ENCODE measurements around the gene TMEM170B. TPM values are rescaled to one million over a fixed set of nuclear protein-coding genes. Genes with fewer than 3 reads are reported as not detected.

Gene TMEM170B
- total RNA-seq, 1 donor from 2014 or later, result 19.7 TPM

DNA sequence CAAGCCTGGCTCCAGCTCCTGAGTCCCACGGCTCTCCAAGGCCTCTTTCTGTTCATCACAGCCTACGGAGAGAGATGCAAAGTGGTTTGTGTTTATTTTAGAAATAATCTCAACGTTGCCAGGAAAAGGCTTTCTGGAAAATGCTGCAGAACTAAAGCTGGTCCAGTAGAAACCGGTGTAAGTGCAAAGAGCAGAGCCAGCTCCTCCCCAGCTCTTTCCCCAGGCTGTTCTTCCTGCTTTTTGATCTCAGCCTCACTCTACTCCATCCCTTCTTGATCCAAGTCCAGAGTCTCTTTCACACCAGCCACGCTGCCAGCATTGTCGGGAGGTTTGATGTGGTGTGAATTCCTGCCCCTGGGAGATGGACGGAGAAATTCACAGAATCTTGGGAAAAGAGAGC lies 69.8 kb downstream of the TMEM170B start:
- H3K9ac ChIP-seq, result no peak overlapping the region
- no peaks in the 10 kb centered on the region for H4K20me1 ChIP-seq (ENCODE audit: low read depth)
- H3K4me3 ChIP-seq, result no peak overlapping the region
- H3K9me3 Mint-ChIP-seq, result no peaks in the 10 kb centered on the region
- TF ChIP-seq EZH2phosphoT487 (IDR thresholded peaks at IDR 0.05) (no peak), EZH2 (IDR thresholded peaks at IDR 0.05) (no peak)
- TF ChIP-seq, protein P1, sequence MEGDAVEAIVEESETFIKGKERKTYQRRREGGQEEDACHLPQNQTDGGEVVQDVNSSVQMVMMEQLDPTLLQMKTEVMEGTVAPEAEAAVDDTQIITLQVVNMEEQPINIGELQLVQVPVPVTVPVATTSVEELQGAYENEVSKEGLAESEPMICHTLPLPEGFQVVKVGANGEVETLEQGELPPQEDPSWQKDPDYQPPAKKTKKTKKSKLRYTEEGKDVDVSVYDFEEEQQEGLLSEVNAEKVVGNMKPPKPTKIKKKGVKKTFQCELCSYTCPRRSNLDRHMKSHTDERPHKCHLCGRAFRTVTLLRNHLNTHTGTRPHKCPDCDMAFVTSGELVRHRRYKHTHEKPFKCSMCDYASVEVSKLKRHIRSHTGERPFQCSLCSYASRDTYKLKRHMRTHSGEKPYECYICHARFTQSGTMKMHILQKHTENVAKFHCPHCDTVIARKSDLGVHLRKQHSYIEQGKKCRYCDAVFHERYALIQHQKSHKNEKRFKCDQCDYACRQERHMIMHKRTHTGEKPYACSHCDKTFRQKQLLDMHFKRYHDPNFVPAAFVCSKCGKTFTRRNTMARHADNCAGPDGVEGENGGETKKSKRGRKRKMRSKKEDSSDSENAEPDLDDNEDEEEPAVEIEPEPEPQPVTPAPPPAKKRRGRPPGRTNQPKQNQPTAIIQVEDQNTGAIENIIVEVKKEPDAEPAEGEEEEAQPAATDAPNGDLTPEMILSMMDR (IDR thresholded peaks at IDR 0.05), result no peak
- H3K4me3 Mint-ChIP-seq, result no peak overlapping the region
- no peaks in the 10 kb centered on the region for H3K27me3 ChIP-seq
- H3K36me3 Mint-ChIP-seq, result no peaks in the 10 kb centered on the region
- H3K4me2 ChIP-seq, result no peak overlapping the region
- no peak for DNase-seq (ENCODE audit: low spot score)
- H3K9me3 ChIP-seq (ENCODE audit: low read depth), result no peaks in the 10 kb centered on the region
- peaks cover 2% of the 10 kb centered on the region for H3K27me3 Mint-ChIP-seq (ENCODE audit: insufficient read depth, low read depth)
- no peak overlapping the region for H3K27ac Mint-ChIP-seq
- peaks cover 50% of the 10 kb centered on the region for H3K4me1 Mint-ChIP-seq
- peaks cover 13% of the 10 kb centered on the region for H3F3A ChIP-seq (ENCODE audit: low read depth)
- no peak overlapping the region for H3K27ac ChIP-seq
- H3K79me2 ChIP-seq (ENCODE audit: low read depth), result no peaks in the 10 kb centered on the region
- H2AFZ ChIP-seq (replicated peaks), result no peak overlapping the region
- H3K36me3 ChIP-seq, result no peaks in the 10 kb centered on the region
- peaks cover 42% of the 10 kb centered on the region for H3K4me1 ChIP-seq

DNA sequence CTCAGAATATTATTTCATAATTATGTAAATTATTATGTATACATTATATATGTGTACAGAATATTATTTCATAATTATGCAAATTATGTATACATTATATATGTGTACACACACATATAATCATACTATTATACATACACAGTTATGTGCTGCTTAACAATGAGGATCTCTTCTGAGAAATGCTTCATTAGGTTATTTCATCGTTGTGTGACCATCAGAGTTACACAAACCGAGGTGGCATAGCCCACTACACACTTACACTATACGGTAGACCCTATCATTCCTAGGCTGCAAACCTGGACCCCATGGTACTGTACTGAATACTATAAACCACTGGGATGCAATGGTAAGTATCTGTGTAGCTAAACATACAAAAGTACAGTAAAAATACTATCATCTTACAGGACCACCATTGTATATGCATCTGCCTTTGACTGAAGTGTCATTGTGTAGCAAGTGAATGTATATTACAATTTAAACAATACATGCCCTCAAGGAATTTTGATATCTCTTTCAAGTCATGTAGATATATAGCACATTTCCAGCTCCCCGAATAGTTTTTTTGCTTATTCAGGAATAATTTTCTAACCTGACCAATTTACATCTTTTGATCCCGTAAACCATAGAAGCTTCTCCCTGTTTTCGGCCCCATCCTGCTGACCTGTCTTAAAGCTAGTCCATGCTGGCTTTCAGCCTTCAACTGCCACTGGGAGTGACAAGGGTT lies 71.2 kb downstream of the TMEM170B start:
- no peak overlapping the region for H3K4me2 ChIP-seq
- no peak overlapping the region for H3K27ac Mint-ChIP-seq
- no peak for DNase-seq (ENCODE audit: low spot score)

DNA sequence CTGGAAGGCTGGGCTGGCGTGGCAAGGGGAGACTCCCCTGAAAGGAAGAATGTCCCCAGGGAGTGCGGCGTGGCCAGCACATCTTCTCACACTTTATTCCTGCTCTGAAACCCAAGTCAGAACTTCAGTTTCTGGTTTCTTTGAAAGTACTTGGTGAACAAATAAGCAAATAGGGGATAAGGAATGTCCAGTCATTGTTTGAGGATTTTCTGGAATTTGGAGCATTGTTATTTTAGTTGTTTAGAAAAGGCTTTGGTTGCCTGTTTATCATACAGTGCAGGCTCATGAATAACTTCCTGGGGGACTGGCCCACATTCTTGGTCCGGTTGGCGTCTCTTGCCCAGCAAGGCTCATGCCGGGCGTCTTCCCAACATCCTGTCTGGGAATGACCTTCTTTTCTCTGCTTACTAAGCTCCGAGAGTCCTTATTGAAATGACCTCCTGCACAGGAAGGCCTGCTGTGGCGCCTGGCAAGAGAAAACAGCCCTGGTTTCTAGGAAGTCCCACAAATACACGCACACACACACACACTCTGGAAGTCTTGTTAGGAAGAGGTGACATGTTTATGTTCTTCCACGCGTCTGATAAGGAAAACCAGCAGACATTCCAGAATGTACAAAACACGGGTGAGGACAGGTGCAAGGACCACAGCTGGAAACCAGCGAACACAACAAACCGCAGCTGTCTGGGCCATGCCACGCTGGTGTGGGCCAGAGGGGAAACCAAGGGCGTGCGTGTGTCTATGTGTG lies 71.9 kb downstream of the TMEM170B start:
- no peaks in the 10 kb centered on the region for H3K27me3 Mint-ChIP-seq (ENCODE audit: insufficient read depth, low read depth)
- Histone ChIP-seq H3K27me3 (no peaks in the 10 kb centered on the region), H3K9me3 (ENCODE audit: low read depth) (no peaks in the 10 kb centered on the region), H4K20me1 (ENCODE audit: low read depth) (no peaks in the 10 kb centered on the region), H2AFZ (replicated peaks) (no peak overlapping the region), H3K79me2 (ENCODE audit: low read depth) (no peaks in the 10 kb centered on the region), H3K9ac (no peak overlapping the region), H3K4me3 (no peak overlapping the region), H3F3A (ENCODE audit: low read depth) (peaks cover 13% of the 10 kb centered on the region), H3K4me1 (peaks cover 42% of the 10 kb centered on the region), H3K27ac (no peak overlapping the region), H3K4me2 (no peak overlapping the region), H3K36me3 (no peaks in the 10 kb centered on the region)
- H3K27ac Mint-ChIP-seq, result peak overlapping the region; percentile 19
- peaks cover 37% of the 10 kb centered on the region for H3K4me1 Mint-ChIP-seq
- H3K9me3 Mint-ChIP-seq, result no peaks in the 10 kb centered on the region
- H3K36me3 Mint-ChIP-seq, result no peaks in the 10 kb centered on the region
- TF ChIP-seq EZH2phosphoT487 (IDR thresholded peaks at IDR 0.05), result no peak
- TF ChIP-seq, protein P1 (IDR thresholded peaks at IDR 0.05), result no peak
- no peak for TF ChIP-seq EZH2 (IDR thresholded peaks at IDR 0.05)
- DNase-seq (ENCODE audit: low spot score), result peak; percentile 47
- no peak overlapping the region for H3K4me3 Mint-ChIP-seq

More for the DNA sequence above, 71.2 kb downstream of the TMEM170B start:
- no peaks in the 10 kb centered on the region for H3K9me3 Mint-ChIP-seq
- peaks cover 43% of the 10 kb centered on the region for H3K4me1 Mint-ChIP-seq
- H3K27ac ChIP-seq, result no peak overlapping the region
- H3K27me3 Mint-ChIP-seq (ENCODE audit: insufficient read depth, low read depth), result no peaks in the 10 kb centered on the region
- H3K4me3 ChIP-seq, result no peak overlapping the region
- no peaks in the 10 kb centered on the region for H3K36me3 Mint-ChIP-seq
- H3K79me2 ChIP-seq (ENCODE audit: low read depth), result no peaks in the 10 kb centered on the region
- H2AFZ ChIP-seq (replicated peaks), result no peak overlapping the region
- no peaks in the 10 kb centered on the region for H3K36me3 ChIP-seq
- H3F3A ChIP-seq (ENCODE audit: low read depth), result peaks cover 13% of the 10 kb centered on the region
- no peak overlapping the region for H3K4me3 Mint-ChIP-seq
- H3K9ac ChIP-seq, result no peak overlapping the region
- TF ChIP-seq EZH2phosphoT487 (IDR thresholded peaks at IDR 0.05) (no peak), EZH2 (IDR thresholded peaks at IDR 0.05) (no peak)
- TF ChIP-seq, protein P1 (IDR thresholded peaks at IDR 0.05), result no peak
- H3K9me3 ChIP-seq (ENCODE audit: low read depth), result no peaks in the 10 kb centered on the region
- H3K27me3 ChIP-seq, result no peaks in the 10 kb centered on the region
- H4K20me1 ChIP-seq (ENCODE audit: low read depth), result no peaks in the 10 kb centered on the region
- peaks cover 42% of the 10 kb centered on the region for H3K4me1 ChIP-seq

Measured in neural progenitor cell (in vitro differentiated cells).